NCI-H2081 treated with DMSO at 0.1 percent for 48 hours (cell line): ENCODE measurements around the gene CYP20A1.
"Not testable (repeated sequence)": the region's sequence is repeated elsewhere in the genome, so short reads cannot be mapped to it uniquely, and the experiment has no call there.

Experiments used
- DNase-seq: peaks from one replicate; lab custom pipeline; 2025; lab: John Stamatoyannopoulos, UW

The CYP20A1 gene

GRCh38 chr2:203238704-203239526, at the start of gene CYP20A1:
TSS of gene CYP20A1 (plus strand) at chr2:203239018. CDS start at chr2:203239063, 45 bp downstream.
- DNase-seq: peak; percentile 74

GRCh38 chr2:203190547-203190946, 48.3 kb upstream of the CYP20A1 start:
- DNase-seq: not testable (repeated sequence)

- not testable (repeated sequence) for DNase-seq
Observed at GRCh38 chr2:203191026-203191425, 47.8 kb upstream of the CYP20A1 start.

GRCh38 chr2:203191961-203192360, 46.9 kb upstream of the CYP20A1 start:
- no peak for DNase-seq

GRCh38 chr2:203195331-203196036, 43.3 kb upstream of the CYP20A1 start:
- DNase-seq: no peak

GRCh38 chr2:203200866-203201265, 38.0 kb upstream of the CYP20A1 start:
- no peak for DNase-seq

GRCh38 chr2:203201426-203201825, 37.4 kb upstream of the CYP20A1 start:
- no peak for DNase-seq

- no peak for DNase-seq
Observed at GRCh38 chr2:203209538-203209937, 29.3 kb upstream of the CYP20A1 start.

GRCh38 chr2:203225423-203226039, 13.3 kb upstream of the CYP20A1 start:
- DNase-seq: no peak

- not testable (repeated sequence) for DNase-seq
Observed at GRCh38 chr2:203229674-203230073, 9.1 kb upstream of the CYP20A1 start.

- no peak for DNase-seq
Observed at GRCh38 chr2:203237346-203238238, 1.2 kb upstream of the CYP20A1 start.

GRCh38 chr2:203238292-203238703, 520 bp upstream of the CYP20A1 start:
- DNase-seq: no peak

GRCh38 chr2:203240491-203240890, 1.7 kb downstream of the CYP20A1 start:
- no peak for DNase-seq

- DNase-seq: no peak
Observed at GRCh38 chr2:203242518-203242917, 3.7 kb downstream of the CYP20A1 start.

GRCh38 chr2:203246646-203247045, 7.8 kb downstream of the CYP20A1 start:
- DNase-seq: no peak

- no peak for DNase-seq
Observed at GRCh38 chr2:203252818-203253217, 14.0 kb downstream of the CYP20A1 start.

GRCh38 chr2:203253422-203254095, 14.7 kb downstream of the CYP20A1 start:
- not testable (repeated sequence) for DNase-seq

- DNase-seq: no peak
Observed at GRCh38 chr2:203261326-203262159, 22.7 kb downstream of the CYP20A1 start.

- no peak for DNase-seq
Observed at GRCh38 chr2:203279288-203279687, 40.5 kb downstream of the CYP20A1 start.

- DNase-seq: no peak
Observed at GRCh38 chr2:203280428-203281064, 41.7 kb downstream of the CYP20A1 start.
